ENCODE measurements around the gene LEP.
"Not testable (repeated sequence)": the region's sequence is repeated elsewhere in the genome, so short reads cannot be mapped to it uniquely, and the experiment has no call there.

The LEP gene

GRCh38 chr7:128271942-128272481, 30.9 kb downstream of the LEP start:
- DNase-seq (ENCODE audit: low read depth): no peak

GRCh38 chr7:128274246-128274883, 33.3 kb downstream of the LEP start:
- DNase-seq (ENCODE audit: low read depth): no peak

- no peak for DNase-seq (ENCODE audit: low read depth)
Observed at GRCh38 chr7:128274884-128275603, 34.0 kb downstream of the LEP start.

GRCh38 chr7:128275681-128276080, 34.6 kb downstream of the LEP start:
- DNase-seq (ENCODE audit: low read depth): no peak

- DNase-seq (ENCODE audit: low read depth): no peak
Observed at GRCh38 chr7:128278366-128278765, 37.3 kb downstream of the LEP start.

GRCh38 chr7:128279124-128279713, 38.1 kb downstream of the LEP start:
- DNase-seq (ENCODE audit: low read depth): no peak

GRCh38 chr7:128280451-128280850, 39.4 kb downstream of the LEP start:
- not testable (repeated sequence) for DNase-seq (ENCODE audit: low read depth)

- no peak for DNase-seq (ENCODE audit: low read depth)
Observed at GRCh38 chr7:128281605-128282380, 40.7 kb downstream of the LEP start.

GRCh38 chr7:128284102-128284501, 43.0 kb downstream of the LEP start:
- no peak for DNase-seq (ENCODE audit: low read depth)

- DNase-seq (ENCODE audit: low read depth): no peak
Observed at GRCh38 chr7:128287556-128287955, 46.5 kb downstream of the LEP start.

- not testable (repeated sequence) for DNase-seq (ENCODE audit: low read depth)
Observed at GRCh38 chr7:128298004-128298403, 56.9 kb downstream of the LEP start.

GRCh38 chr7:128299109-128299607, 58.1 kb downstream of the LEP start:
- DNase-seq (ENCODE audit: low read depth): no peak

- DNase-seq (ENCODE audit: low read depth): no peak
Observed at GRCh38 chr7:128302139-128302538, 61.1 kb downstream of the LEP start.

GRCh38 chr7:128303133-128303532, 62.1 kb downstream of the LEP start:
- no peak for DNase-seq (ENCODE audit: low read depth)

GRCh38 chr7:128303643-128304042, 62.6 kb downstream of the LEP start:
- no peak for DNase-seq (ENCODE audit: low read depth)

- DNase-seq (ENCODE audit: low read depth): no peak
Observed at GRCh38 chr7:128304212-128304611, 63.1 kb downstream of the LEP start.

GRCh38 chr7:128307061-128307460, 66.0 kb downstream of the LEP start:
- no peak for DNase-seq (ENCODE audit: low read depth)
